COR-L47 (cell line): ENCODE results near the gene SAMD3.
"Not testable (repeated sequence)": the region's sequence is repeated elsewhere in the genome, so short reads cannot be mapped to it uniquely, and the experiment has no call there.

Experiments used
- DNase-seq: peaks from one replicate; lab custom pipeline; 2025; lab: John Stamatoyannopoulos, UW

SAMD3 gene

GRCh38 chr6:130173377-130174004 is 49.3 kb downstream of the SAMD3 start:
- not testable (repeated sequence) for DNase-seq

- not testable (repeated sequence) for DNase-seq
Observed at GRCh38 chr6:130170160-130170559, 52.6 kb downstream of the SAMD3 start.

- no peak for DNase-seq
Observed at GRCh38 chr6:130167655-130168054, 55.1 kb downstream of the SAMD3 start.

GRCh38 chr6:130164251-130164650 is 58.5 kb downstream of the SAMD3 start:
- no peak for DNase-seq

- DNase-seq = no peak
Observed at GRCh38 chr6:130163266-130163665, 59.5 kb downstream of the SAMD3 start.

GRCh38 chr6:130162421-130162820 is 60.3 kb downstream of the SAMD3 start:
- DNase-seq = no peak

GRCh38 chr6:130161683-130162404 is 60.9 kb downstream of the SAMD3 start:
- DNase-seq = no peak

GRCh38 chr6:130159956-130160355 is 62.8 kb downstream of the SAMD3 start:
- no peak for DNase-seq

- no peak for DNase-seq
Observed at GRCh38 chr6:130158548-130158947, 64.2 kb downstream of the SAMD3 start.

GRCh38 chr6:130158056-130158455 is 64.7 kb downstream of the SAMD3 start:
- DNase-seq = no peak

- DNase-seq = no peak
Observed at GRCh38 chr6:130156908-130157307, 65.8 kb downstream of the SAMD3 start.

- DNase-seq = no peak
Observed at GRCh38 chr6:130152908-130153510, 69.7 kb downstream of the SAMD3 start.

GRCh38 chr6:130150906-130151305 is 71.8 kb downstream of the SAMD3 start:
- DNase-seq = no peak

GRCh38 chr6:130149016-130149415 is 73.7 kb downstream of the SAMD3 start:
- DNase-seq = not testable (repeated sequence)

- DNase-seq = no peak
Observed at GRCh38 chr6:130148181-130148580, 74.6 kb downstream of the SAMD3 start.

- DNase-seq = no peak
Observed at GRCh38 chr6:130147111-130147510, 75.6 kb downstream of the SAMD3 start.

GRCh38 chr6:130143709-130144108 is 79.0 kb downstream of the SAMD3 start:
- no peak for DNase-seq

- DNase-seq = no peak
Observed at GRCh38 chr6:130140084-130140483, 82.7 kb downstream of the SAMD3 start.

GRCh38 chr6:130138909-130139242 is 83.9 kb downstream of the SAMD3 start:
- no peak for DNase-seq

- no peak for DNase-seq
Observed at GRCh38 chr6:130138116-130138908, 84.4 kb downstream of the SAMD3 start.

- DNase-seq = no peak
Observed at GRCh38 chr6:130136798-130137197, 86.0 kb downstream of the SAMD3 start.

- no peak for DNase-seq
Observed at GRCh38 chr6:130134582-130134981, 88.2 kb downstream of the SAMD3 start.

GRCh38 chr6:130132286-130132701 is 90.5 kb downstream of the SAMD3 start:
- no peak for DNase-seq
